Stimulated activated CD4-positive, alpha-beta T cell treated with anti-CD3 and anti-CD28 coated beads, TNF-alpha, amount 100 ng/mL, for 4 hours (primary cell): ENCODE measurements around the gene USP36.
"Not testable (repeated sequence)": the region's sequence is repeated elsewhere in the genome, so short reads cannot be mapped to it uniquely, and the experiment has no call there.

Experiments used
- DNase-seq, 3 experiments: peaks; one replicate each; pipeline ENCODE4 v3.0.0-alpha.2; 2020; ENCODE audit warnings: low read depth in 3 of 3

The USP36 gene

DNA sequence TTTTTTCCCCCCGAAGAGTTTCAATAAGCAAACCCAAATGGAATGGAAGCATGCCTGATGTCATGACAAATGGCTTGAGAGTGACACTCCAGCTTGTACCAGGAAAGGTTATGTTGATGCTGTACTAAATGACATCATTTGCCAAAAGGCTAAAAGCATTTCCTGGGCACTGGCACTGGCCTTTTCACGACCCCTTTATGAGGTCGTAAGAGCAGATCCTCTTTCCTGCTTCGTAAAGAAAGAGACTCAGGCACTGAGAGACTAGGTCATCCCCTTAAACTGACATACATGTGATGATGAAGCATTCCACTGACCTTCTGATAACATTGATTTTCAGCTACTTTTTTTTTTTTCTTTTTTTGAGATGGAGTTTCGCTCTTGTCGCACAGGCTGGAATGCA is 31.9 kb upstream of the USP36 start:
- DNase-seq, result no peak

DNA sequence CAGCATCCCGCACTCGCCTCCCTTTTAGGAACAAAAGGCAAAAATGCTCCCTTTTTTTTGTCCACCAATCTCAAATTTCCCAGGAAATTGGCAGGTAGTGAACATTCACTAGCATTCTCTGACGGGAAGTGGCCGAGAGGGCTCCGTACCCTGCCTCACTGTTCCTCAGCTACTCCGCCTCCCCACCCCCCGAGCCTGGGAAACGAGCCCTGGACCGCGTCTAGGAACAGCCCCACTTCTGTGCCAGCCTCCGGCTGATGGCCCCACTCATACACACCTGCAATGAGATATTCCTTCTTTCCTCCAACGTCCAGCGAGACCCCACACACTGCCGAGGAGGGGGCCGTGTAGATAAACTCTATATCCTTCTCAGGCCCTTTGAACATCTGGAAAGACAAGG is 30.0 kb upstream of the USP36 start:
- DNase-seq, result no peak

DNA sequence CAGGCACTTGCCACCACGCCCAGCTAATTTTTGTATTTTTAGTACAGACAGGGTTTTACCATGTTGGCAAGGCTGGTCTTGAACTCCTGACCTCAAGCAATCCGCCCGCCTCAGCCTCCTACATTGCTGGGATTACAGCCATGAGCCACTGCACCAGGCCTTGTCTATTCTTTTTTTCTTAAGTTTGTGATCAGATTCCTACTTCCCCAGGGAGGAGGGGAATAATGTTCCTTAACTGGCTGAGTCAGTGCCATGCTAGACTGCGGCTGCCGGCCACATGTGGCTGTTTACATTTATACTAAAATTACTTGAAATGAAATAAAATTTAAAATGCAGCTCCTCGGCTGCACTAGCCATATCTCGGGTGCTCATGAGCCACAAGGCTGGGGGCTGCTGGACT is 27.8 kb upstream of the USP36 start:
- no peak for DNase-seq

DNA sequence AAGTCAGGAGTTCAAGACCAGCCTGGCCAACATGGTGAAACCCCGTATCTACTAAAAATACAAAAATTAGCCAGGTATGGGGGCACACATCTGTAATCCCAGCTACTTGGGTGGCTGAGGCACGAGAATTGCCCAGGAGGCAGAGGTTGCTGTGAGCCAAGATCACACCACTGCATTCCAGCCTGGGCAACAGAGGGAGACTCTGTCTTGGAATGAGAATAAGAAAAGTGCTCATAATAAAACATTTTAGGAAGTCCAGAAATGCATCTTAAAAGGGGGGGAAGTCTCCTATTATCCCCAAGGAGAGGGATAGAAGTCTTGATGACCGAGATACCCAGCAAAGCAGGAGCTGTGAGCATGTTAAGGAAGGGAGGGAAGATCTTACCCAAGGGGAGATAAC is 26.4 kb upstream of the USP36 start:
- DNase-seq, result not testable (repeated sequence)

DNA sequence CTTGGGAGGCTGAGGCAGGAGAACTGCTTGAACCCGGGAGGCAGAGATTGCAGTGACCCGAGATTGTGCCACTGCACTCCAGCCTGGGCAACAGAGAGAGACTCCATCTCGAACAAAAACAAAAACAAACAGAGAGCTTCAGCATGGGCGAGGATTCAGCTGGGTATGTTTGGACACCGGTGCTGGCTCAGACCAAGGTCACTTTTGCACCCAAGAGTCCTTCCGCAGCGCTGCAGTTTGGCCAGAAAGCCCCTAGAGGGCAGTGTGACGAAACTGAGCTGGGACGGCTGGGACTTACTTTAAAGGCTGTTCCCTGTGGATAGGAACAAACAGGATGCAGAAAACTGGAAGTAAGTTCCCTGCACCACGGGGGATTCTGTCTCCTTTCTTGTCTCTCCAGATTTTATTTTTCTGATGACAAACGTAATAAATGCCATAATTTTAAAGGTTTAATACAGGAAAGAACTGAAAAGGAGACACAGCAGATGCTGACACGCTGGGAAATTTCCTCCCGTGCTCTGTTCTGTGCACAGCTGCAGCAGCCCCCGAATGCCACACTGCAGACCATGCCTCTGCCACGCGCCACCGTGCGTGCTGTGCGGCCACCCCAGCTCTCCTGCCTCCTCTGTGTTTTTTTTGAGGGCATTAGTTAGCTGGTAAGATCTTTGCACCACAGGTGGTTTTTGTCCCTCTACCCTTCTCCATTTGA is 25.2 kb upstream of the USP36 start:
- DNase-seq, result peak; percentile 17 to 44 (median 34)

DNA sequence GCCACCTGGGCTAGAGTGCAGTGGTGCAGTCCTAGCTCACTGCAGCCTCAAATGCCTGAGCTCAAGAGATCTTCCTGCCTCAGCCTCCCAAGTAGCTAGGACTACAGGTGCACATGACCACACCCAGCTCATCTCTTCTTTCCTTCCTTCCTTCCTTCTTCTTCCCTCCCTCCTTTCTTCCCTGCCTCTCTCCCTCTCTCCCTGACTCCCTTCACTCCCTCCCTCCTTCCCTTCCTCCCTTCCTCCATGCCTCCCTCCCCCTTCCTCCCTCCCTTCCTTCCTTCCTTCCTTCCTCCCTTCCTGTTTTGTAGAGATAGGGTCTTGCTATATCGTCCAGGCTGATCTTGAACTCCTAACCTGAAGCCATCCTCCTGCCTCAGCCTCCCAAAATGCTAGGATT is 23.5 kb upstream of the USP36 start:
- no peak for DNase-seq

DNA sequence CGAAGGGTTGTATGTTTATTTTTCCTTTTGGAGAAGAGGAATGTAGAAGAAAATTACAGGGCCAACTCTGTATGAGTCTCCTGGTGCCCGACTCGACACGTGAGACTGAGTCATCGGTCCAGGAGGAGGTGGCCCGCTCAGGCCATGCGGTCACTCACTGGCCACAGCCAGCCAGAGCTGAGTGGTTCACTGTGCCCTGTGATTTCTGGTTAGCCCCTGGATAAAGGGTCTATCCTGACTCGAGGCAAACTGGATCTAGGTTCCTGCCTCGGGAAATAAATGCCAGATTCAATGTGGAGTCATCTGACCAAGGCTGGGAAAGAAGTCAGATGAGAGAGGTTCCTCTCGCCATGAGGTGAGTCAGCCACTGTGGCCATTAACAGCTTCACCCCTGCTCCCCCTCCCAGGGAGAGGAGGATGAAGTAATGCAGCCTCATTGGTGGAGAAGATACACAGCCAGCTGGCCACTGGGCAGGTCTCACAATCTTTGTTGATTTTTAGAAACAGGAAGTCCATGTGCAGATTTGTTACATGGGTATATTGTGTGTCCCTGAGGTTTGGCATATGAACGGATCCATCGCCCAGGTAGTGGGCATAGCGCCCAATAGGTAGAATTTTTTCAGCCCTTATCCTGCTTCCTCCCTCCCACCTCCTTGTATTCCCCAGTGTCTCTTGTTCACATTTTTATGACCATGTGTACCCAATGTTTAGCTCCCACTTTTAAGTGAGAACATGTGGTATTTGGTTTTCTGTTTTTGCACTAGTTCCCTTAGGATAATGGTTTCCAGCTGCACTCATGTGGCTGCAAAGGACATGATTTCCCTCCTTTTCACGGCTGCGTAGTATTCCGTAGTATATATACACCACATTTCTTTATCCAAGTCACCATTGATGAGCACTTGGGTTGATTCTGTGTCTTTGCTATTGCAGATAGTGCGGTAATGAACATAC is 21.7 kb upstream of the USP36 start:
- no peak for DNase-seq

DNA sequence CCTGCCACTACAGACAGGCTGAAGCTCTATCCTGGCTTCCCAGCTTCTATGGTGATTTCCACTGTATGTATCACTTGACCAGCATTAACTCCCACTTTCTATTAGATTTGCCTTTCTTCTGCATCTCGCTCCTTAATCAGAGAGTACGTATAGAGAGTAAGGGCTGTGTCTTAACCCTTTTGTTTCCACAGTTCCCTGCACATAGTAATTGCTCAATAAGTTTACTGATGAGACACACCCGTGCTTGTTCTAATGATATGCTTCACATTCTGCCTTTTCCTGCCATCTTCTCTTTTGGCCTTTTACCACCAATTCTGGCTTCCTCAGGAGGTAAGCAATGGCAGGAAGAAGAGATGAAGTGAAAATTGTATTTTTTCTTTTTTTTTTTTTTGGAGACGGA is 20.6 kb upstream of the USP36 start:
- no peak for DNase-seq

DNA sequence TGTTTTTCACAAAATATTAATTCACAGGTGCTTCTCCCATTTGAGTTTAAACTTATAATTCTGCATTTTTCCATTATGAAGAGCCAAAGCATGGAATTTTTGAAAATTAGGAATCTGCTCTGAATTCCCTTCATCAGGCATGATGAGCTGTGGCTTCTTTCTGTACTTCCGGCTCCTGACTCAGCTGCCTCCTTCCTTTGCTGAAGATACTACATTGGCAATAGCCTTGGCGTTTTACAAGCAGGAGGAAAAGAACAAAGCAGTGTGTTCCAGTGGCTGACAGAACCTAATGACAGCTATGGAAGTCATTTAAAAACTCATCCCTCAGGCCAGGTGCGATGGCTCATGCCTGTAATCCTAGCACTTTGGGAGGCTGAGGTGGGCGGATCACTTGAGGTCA is 18.4 kb upstream of the USP36 start:
- DNase-seq, result no peak

DNA sequence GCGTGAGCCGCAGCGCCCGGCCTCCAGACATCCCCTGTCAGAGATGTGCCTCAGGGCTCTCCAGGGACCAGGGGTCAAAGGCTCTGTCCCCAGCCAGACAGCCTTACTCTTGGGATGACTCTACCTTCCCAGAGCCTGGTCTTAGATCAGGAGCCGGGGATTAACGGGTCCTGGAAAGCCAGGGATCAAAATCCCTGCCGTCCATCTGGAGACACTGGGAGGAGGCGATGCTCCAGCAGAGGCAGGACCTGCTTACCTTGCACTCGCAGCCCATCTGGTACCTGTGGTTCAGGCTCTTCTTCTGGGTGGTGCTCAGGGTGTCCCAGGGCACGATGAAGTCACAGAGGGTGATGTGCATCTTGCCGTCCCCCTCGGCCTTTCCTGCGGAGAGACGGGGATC is 16.7 kb upstream of the USP36 start:
- no peak for DNase-seq

DNA sequence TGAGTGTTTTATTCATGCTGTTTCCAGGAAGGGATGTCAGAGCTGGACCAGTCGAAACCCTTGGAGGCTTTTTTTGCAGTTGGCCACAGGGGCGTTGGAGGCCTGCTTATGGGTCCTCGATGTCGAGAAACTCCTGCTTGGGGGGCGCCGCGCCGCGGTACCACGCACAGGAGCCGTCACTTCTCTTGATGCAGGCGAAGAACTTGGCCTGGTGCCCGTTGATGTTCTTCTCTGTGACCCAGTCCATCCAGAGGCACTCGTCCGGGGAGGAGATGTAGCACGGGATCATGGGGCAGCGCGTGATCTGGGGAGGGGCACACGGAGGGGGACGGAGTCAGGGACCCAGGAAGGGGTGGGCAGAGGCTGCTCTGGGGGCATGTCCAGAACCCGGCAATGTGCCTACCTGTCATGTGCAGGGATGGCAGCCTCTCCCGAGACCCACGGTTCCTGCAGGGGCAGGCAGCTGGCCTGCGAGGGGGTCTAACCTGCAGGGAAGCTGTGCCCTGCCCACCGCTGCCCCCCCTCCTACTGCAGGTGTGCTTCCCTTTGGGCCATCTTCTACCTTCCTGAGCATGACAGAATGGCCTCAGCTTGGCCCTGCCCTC is 15.0 kb upstream of the USP36 start:
- no peak for DNase-seq

DNA sequence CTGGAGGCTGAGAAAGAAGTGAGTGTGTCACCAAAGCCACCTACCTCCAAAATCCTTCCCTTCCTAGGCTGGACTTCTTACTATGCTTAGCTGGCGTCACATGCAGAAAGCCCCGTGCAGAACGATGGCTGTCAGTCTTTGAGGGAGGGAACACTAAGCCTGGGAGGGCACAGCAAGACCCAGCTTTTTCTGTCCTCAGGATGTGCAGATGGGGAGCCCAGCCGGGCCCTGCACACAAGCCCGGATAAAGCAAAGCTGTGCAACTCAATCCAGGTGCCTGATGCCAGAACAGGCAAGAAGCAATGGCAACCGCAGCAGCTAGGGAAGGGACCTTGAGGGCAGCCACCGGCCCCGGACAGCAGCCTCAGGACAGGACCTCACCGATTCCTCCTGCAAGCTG is 13.9 kb upstream of the USP36 start:
- no peak for DNase-seq

DNA sequence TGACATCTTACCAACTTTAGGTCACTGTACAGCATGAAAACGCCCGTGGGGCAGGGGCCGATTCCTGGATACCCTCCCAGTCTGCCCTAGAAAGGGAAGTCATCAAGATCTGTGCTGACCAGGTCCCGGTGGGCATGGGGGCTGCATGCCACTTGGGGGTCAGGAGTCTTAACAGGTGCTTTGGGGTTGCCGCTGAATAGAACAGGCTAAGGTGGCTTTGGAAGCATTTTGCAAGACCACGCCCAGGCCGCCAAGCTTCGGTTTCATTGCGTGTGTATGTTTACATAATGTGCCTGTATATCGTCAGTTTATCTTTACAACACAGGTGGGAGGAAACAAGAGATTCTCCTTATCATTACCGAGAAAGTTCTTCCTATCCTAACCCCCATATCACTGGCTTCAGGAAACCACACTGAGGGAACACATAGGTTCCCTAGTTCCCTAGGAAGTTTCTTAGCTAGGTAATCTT is 13.3 kb upstream of the USP36 start:
- no peak for DNase-seq

DNA sequence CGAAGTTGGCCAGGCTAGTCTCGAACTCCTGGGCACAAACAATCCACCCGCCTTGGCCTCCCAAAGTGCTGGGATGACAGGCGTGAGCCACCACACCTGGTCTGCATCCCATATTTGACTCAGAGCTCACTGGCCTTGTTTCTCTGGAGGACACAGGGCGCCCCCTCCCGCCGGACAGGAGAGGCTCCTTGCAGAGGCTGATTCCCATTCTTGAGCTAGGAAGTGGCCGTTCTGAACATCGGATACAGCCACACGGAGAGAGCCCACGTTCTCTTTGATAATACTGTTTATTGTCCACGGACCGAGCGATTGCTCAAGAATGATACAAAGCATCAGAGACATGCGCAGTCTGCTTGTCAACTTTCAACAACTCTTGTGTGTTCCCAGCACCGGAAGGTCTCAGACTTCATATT is 12.1 kb upstream of the USP36 start:
- no peak for DNase-seq

DNA sequence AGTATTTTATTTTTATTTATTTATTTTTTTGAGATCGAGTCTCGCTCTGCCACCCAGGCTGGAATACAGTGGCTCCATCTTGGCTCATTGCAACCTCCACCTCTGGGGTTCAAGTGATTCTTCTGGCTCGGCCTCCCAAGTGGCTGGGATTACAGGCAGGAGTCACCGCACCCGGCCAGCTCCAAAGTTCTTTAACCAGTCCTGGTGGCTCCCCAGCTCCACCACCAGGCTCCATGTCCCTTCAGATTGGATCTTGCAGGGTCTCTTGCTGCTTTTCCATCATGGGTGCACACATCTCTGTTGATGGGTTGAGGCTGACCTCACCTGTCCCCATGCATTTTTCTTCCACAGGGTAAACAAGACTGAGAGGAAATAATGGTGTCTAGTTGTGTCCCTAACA is 8.4 kb upstream of the USP36 start:
- DNase-seq, result no peak

DNA sequence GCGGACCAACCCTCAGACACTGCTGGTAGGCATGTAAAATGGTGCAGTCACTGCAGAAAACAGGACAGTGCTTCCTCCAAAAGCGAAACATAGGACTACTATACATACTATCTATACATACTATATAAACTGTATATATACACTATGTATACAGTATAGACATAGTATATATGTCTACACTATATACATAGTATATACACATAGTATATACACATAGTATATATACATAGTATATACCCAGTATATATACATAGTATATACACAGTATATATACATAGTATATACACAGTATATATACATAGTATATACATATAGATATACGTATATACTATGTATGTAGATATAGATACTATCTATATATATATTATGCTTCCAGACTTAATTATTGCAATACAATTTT is 6.4 kb upstream of the USP36 start:
- DNase-seq, result no peak

DNA sequence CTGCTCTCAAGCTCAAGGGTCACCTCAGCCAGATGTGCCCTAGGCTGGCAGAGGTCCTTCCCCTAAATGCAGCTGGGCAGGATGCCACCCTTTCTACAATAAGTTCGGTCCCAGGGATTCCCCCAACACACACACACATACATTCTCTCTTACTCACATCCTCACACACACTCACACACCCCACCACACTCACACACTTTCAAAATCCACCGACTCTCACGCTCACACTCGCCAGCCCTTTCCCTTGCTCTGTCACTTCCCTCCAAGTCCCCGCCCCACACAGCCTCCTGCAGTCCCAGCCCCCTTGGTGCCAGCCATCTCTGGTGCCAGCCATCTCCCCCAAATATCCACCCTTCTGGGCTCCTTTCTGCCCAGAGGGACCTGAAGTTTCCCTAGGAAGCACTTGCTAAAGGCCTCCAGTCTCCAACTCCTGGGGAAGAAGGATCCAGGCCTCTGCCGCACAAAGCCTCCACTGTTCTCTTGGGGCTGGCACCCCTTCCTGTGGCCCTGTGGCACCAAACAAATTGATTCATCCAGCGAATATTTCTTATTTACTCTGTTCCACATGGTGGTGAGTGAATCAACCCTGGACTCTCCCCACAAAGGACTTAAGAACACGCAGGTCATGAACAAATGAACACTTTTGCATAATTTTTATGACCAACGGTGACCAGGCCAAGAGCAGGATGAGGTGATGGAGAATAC is 3.8 kb upstream of the USP36 start:
- DNase-seq, result no peak

DNA sequence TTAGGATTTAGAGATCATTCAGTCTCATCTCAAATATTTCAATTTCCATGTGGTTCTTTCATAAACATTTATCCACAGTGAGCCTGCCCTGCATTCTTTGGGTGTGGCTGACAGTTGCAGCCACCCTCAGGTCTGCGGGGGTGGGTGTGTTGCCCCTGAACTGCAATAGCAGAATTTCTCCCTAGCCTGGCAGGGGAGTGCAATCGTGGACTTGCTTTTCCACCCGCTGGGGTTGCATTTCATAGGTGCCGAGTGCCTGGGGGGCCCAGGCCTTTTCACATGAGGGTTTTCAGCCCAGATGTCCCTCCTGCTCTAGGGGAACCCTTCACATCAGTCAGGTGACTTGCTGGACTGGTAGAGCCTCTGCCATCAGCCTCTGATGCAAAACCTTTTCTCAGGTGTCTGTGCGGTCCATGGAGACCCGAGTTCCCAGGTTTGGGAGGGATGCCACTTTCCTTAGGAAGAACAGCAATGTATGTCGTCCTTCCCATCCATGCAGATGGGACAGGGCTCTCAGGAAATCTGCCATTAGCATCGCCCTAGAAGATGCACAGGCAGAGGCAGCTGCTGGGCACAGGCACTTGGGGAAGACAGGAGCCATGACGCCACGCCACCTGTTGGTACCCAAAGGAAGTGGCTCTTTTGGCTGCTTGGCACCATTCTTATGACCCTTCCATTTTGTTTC is 2.4 kb upstream of the USP36 start:
- DNase-seq, result peak in 2 of 3 experiments; percentile 27 to 41

DNA sequence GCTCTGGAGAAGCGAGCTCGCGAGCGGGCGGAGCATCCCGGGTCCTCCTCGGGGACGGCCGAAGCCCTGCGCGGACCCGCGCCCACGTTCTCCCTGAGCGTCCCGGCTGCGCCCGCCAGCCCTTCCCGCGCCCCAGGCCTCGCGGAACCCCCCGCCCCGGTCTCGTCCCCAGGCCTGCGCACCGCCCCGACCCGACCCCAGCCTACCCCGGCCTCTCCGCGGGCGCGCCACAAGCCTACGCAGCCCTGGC is 159 bp downstream of the USP36 start:
- no peak for DNase-seq

DNA sequence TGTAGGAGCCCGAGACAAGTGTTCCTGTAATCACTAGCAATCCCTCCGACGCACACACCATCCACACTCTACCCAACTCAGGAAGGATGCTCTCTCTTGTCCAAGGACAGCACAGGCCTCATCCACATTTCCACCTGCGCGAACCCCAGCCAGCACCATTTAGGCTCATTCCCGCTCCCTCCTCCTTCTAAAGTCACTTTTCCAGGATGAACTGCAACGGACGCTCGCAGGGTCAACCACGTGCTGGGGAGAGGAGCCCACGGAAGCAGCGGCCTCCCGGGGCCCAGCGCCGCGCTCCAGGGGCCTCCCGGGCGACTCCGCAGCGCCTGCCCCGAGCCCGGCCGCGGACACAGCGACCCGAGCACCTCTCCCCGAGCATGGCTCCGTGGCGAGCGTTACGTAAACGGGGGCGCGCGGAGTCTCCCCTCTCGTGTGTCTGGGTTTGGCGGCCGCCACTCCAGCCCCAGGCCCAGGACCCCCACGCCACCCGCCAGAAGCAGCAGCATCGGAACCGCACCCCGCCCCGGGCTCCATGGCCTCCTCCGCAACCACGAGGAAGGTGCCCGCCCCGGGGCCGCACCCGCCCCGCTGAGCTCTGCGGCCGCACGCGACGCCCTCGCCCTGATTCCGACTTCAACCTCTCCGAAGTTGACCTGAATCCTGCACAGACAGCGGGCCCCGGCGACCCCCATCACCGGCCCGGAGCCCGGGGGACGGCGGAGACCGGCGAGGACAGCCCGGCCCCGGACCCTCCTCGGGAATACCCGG is 668 bp downstream of the USP36 start:
- peak; percentile 25 to 43 (median 37) for DNase-seq

DNA sequence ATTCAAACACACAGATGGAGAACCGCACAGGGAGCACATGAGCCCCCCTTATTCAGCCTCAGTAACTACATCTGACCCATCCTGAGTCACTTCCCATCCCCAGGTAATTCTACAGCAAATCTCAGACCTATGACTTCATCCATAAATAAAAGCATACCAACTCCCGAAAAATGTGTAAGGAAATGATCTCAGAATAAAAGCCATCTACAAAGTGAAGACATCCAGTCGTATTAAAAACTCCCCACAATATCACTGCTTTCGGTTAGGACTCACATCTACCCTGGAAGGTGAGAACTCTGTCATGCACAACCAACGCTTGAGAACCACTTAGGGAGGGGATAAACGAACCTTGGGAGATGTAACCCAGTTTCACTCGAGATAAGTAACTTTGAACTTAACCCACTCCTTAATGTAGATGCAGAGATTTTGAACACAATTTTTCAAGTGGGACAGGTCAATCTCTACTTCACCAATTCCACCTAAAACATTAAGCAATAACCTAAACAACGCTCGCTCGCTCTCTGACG is 1.3 kb downstream of the USP36 start:
- no peak for DNase-seq
